Kasumi-1 (cell line): Measurements from ENCODE around the gene KCNQ5.
"Not testable (repeated sequence)": the region's sequence is repeated elsewhere in the genome, so short reads cannot be mapped to it uniquely, and the experiment has no call there.

Experiments used
- DNase-seq, 2 experiments: peaks; one replicate each; lab custom pipeline; 2025; lab: John Stamatoyannopoulos, UW

KCNQ5 gene

DNA sequence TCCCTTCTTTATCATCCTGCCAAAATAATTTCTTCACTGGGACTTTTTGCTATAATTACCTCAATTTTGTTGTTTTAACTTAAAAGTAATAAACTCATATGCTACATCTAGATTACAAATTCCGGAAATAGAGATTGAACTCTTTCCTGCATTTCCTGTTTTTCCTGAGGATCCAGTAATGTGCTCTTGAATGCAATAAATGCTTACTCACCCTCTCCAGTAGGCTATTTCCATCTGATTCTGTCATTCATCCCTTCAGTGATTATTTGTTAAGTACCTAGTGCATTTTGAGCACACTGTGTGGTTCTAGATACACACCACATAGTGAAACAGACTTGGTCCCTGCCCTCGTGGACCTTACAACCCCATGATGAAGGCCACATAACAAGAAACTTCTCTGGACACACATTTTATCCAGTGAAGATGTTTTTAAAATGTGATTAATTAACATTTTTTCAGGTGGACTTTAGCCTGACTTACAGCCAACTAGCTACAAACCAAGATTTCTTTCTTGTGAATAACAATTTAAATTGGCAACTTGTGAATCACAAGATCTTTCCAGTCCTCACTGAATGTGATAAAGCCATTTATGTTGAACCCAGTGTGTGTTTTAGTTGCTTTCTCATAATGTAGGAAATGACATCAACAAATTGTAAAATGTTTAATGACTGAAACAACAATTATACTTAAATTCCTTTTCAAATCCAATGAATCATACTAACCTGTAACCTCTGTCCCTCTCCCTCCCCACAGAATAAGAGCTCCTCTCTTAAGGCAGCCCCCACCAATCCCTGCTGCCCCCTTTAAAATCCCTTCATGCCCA lies 331.2 kb downstream of the KCNQ5 start:
- DNase-seq, result no peak

- DNase-seq, result no peak
Observed at GRCh38 chr6:72953971-72954381, 332.1 kb downstream of the KCNQ5 start.

GRCh38 chr6:72954716-72955115 lies 332.9 kb downstream of the KCNQ5 start:
- DNase-seq, result no peak

DNA sequence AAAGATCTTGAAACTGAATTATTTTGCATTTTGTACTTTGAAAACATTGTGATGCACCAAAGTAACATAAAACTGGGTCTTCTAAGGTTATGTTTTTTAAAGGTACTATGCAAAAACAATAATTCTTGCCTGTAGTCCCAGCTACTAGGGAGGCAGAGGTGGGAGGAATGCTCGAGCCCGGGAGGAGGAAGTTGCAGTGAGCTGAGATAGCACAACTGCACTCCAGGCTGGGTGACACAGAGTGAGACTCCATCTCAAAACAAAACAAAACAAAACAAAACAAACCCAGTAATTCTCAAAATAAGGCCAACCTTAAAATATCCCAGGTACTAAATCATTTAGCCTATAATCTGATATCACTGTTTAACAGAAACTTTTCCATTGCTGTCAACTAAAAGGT lies 333.8 kb downstream of the KCNQ5 start:
- peak; percentile 48 to 49 for DNase-seq

DNA sequence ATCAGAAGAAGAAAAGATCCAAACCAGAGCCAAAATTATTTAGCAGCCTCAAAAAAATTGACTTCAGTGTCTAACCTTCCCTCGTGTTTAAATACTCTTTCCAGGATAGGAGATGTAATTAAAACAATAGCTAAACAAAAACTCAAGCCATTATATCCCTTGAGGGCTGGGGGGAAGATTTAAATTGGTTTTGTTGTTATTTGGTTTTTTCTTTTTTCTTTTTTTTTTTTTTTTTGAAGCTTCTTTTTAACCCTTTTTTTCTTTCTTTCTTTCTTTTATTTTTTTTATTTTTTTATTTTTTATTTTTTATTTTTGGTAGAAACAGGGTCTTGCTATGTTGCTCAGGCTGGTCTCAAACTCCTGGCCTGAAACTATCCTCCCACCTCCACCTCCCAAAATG lies 334.4 kb downstream of the KCNQ5 start:
- DNase-seq, result no peak

DNA sequence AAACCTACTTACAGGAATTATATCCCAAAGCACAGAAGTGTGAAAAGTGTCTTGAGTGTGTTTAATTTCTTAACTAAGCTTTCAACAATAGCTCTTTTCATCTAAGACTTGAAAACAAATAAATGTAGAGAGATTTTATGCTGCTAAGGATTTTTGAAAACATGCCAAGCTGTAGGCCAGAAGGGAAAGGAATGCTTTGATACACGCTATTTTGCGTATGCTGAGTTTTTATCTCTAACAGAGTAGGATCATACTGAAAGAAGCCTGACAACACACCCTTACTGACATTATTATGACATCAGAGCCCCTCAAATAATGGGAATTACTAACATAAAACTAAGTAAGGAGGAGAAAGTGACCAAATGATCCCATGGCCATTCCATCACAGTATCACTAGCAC lies 338.0 kb downstream of the KCNQ5 start:
- DNase-seq, result no peak

- no peak for DNase-seq
Observed at GRCh38 chr6:72963946-72964345, 342.1 kb downstream of the KCNQ5 start.

DNA sequence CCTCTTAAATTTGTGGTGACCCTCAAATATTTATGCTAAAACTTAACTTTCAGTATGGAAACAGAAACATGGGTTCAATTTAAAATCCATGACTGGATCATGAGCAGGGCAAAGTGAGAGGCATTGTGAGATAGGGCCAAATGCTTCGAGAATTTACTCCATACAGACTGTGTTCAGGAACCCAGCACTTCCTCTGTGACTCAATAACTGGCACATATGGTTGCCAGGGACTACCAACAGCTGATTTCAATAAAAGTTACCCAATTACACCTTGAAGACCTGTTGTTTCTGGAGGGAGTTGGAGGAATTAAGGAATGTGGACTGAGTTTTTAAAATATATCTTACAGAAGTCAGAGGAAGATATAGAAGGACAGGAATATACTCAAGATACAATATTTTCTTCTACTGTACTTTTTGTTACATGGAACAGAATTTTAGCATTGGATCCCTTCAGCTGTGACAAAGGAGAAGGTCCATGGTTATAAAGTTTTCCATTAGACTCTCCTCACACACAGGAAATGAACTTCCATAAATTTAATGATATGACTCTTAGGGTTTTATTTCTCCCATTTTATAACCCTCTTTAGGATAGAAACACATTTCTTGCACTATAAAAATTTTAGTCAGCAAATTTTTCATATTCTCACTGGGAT lies 344.9 kb downstream of the KCNQ5 start:
- peak; percentile 58 to 68 for DNase-seq

GRCh38 chr6:72967329-72967728 lies 345.5 kb downstream of the KCNQ5 start:
- no peak for DNase-seq

- no peak for DNase-seq
Observed at GRCh38 chr6:72968704-72969103, 346.8 kb downstream of the KCNQ5 start.

DNA sequence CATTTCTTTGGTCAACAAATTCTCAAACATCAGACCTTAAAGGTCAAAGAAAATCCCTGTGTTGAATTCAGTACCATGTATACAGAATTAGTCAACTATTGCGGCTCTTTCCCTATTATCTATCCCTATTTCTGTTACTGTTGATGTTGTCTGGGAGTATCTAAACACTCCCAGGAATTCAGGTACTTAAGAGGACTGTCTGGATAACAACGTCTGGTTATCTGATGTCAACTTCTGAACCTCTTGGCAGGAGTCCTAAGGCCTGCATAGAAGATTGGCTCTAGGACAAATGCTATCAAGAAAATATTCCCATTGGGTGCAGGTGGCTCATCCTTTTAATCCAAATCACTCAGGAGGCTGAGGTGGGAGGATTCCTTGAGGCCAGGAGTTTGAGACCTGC lies 347.8 kb downstream of the KCNQ5 start:
- no peak for DNase-seq

- no peak for DNase-seq
Observed at GRCh38 chr6:72972579-72972978, 350.7 kb downstream of the KCNQ5 start.

DNA sequence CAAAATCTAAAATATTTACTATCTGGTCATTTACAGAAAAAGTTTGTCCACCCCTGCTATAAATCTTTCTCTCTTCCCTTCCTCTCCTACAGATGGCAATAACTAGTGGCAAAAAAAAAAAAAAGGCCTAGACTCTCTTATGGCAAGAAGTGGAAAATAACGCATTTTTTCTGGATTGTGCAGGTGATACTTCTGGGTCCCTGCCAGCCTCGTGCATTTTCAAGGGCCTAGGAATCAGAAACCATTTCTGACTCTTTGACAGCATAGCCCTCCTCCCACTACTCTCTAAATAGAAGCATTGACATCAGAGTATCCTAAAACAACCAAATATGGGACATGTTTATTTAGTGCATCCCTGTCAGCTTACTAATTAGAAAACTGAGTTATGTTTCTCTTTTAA lies 352.4 kb downstream of the KCNQ5 start:
- DNase-seq, result no peak

DNA sequence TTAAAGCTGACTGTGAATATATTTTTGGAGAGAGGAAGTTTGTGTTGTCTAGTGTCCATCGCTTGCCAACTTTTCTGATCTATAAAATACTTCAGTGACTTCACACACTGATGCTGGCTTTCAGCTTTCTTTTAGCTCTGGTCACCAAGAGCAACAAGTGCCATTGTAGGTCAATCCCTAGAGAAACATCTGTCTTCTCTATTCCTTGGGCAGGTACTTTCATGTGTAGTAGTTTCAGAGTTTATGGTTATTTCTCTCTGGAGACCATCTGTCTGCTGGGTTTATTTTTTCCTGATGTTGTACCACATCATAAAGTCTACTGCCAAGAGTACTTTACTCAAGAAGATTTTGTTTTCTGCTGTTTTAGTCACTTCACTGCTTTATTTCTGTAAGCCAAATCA lies 353.5 kb downstream of the KCNQ5 start:
- DNase-seq, result no peak

DNA sequence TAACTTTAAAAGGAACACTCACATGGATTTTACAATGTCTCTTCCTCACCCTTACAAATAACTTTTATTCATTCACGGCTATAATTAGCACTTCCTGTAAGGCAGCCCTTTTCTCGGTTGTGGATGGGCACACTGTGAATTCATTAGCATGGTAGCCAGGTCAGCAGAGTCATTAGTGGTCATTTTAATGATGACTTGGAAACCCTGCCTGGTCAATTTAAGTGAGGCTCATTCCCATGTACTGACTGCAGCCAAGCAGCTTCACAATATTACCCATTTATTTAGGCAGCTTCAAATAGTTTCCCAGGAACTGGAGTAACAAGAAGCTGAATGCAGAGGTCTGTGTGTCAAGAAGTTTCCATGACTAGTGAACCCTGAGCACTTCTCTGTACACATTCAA lies 354.6 kb downstream of the KCNQ5 start:
- DNase-seq, result no peak

DNA sequence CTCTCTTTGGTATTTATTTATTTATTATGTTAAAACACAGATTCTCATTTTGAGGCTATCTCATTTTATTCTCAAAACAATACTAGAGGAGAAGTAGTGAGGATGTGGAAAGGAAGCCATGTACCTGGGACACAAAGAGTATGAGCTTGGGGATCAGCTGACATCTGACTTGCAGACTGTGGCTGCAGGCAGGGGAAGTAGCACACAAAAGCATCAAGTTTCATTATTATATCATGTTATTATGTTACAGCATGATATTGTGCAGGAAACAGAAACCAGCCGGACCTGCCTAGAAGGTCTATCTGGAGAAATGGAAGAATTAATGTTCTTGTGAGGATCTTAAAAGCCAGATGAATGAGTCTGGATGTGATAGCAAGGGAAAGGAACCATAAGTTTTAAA lies 355.2 kb downstream of the KCNQ5 start:
- peak; percentile 64 to 66 for DNase-seq

- DNase-seq, result not testable (repeated sequence)
Observed at GRCh38 chr6:72978808-72979207, 356.9 kb downstream of the KCNQ5 start.

DNA sequence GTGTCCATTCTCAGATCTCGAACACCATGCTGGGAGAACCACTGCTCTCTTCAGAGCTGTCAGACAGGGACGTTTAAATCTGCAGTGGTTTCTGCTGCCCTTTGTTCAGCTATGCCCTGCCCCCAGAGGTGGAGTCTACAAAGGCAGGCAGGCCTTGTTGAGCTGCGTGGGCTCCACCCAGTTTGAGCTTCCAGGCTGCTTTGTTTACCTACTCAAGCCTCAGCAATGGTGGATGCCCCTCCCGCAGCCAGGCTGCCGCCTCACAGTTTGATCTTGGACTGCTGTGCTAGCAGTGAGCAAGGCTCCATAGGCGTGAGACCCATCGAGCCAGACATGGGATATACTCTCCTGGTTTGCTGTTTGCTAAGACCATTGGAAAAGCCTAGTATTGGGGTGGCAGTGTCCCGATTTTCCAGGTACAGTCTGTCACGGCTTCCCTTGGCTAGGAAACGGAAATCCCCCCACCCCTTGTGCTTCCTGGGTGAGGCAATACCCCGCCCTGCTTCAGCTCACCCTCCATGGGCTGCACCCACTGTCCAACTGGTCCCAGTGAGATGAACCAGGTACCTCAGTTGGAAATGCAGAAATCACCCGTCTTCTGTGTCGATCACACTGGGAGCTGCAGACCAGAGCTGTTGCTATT lies 362.4 kb downstream of the KCNQ5 start:
- DNase-seq, result not testable (repeated sequence)

GRCh38 chr6:72984981-72985665 lies 363.3 kb downstream of the KCNQ5 start:
- peak; percentile 40 to 46 for DNase-seq

GRCh38 chr6:72987301-72987700 lies 365.4 kb downstream of the KCNQ5 start:
- DNase-seq, result no peak

- DNase-seq, result no peak
Observed at GRCh38 chr6:72999995-73000394, 378.1 kb downstream of the KCNQ5 start.

DNA sequence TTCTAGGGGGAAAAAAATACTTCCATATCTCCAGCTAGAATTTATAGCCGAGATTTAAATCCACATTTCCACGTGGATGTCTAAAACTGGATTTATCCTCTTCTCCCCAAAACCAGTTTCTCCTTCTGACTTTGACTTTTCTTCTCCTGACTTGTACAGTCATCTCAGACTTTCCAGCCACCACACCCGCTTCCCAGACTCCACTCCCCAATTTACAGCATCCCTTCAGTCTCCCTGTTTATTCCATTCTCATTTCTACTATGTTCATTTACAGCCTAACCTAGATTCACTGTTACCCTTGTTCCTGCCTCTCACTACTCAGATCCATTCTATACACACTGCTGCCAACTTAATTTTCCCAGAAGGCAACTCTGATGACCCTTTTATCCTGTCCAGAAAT lies 378.6 kb downstream of the KCNQ5 start:
- DNase-seq, result no peak

DNA sequence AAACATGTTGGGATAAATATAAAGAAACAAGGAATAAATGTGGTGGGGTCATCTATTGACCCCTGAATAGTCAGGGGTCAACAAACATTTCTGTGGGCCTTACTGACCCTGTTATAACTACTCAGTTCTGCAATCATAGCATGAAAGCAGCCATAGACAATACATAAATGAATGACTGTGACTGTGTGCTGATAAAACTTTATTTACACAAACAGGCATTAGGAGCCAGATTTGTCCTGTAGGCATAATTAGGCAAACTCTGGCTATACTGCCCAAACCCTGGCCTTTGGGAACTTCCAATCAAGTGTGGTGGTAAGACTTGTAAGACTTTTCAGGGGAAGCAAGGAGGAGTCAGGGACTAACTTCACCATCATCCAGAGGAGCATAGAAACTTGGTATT lies 380.7 kb downstream of the KCNQ5 start:
- DNase-seq, result no peak
